HepG2 (cell line): ENCODE data around the gene TMEM14C. TPM values are rescaled to one million over a fixed set of nuclear protein-coding genes. Genes with fewer than 3 reads are reported as not detected.
A peak's percentile ranks its signal among the peaks of the same experiment; 100 is the strongest.
"Not testable (repeated sequence)": the region's sequence is repeated elsewhere in the genome, so short reads cannot be mapped to it uniquely, and the experiment has no call there.

ENCODE experiments used
- AKAP8 ChIP-seq: sonication (generic); formaldehyde crosslinking; IDR thresholded peaks from 2 replicates; pipeline ENCODE4 v1.5.1; 2020; ENCODE audit warnings: mild to moderate bottlenecking, missing genetic modification reagents
- ATF1 ChIP-seq: IDR thresholded peaks from 2 replicates; pipeline ENCODE4 v1.6.1; 2016; ENCODE audit warnings: mild to moderate bottlenecking, control low read depth
- BORCS8-MEF2B ChIP-seq: sonication (generic); formaldehyde crosslinking; IDR thresholded peaks from 2 replicates; pipeline ENCODE4 v1.8.0; 2022; ENCODE audit warnings: mild to moderate bottlenecking, missing genetic modification reagents
- CREB1 ChIP-seq, 2 experiments: fragments of 450-650 bp in 1 of 2; IDR thresholded peaks; 2 replicates each; pipeline ENCODE4 v1.6.1; 2016 to 2017; ENCODE audit warnings: control low read depth in 1 of 2, mild to moderate bottlenecking in 1 of 2, missing compliant biosample characterization in 1 of 2, missing genetic modification characterization in 1 of 2
- CREM ChIP-seq, 2 experiments: sonication (generic) in 1 of 2; formaldehyde crosslinking in 1 of 2; IDR thresholded peaks; 2 replicates each; pipeline versions ENCODE4 v1.4.0 to v1.6.1; 2016 to 2020; ENCODE audit warnings: antibody characterized with exemption in 1 of 2, mild to moderate bottlenecking in 1 of 2, missing genetic modification reagents in 1 of 2
- DNMT1 ChIP-seq: sonication (generic); formaldehyde crosslinking; IDR thresholded peaks from 2 replicates; pipeline ENCODE4 v1.5.1; 2020; ENCODE audit warnings: mild to moderate bottlenecking, missing genetic modification reagents
- FOXK2 ChIP-seq: fragments of 450-650 bp; IDR thresholded peaks from 2 replicates; pipeline ENCODE4 v1.6.1; 2016
- GTF2F1 ChIP-seq: fragments of 150-350 bp; IDR thresholded peaks from 2 replicates; pipeline ENCODE4 v1.6.1; 2014; ENCODE audit warnings: low read length
- GTF3A ChIP-seq: sonication (generic); formaldehyde crosslinking; conservative IDR thresholded peaks from 2 replicates; pipeline ENCODE4 v1.4.0; 2020; ENCODE audit warnings: mild to moderate bottlenecking, missing genetic modification reagents
- KDM4B ChIP-seq: sonication (generic); formaldehyde crosslinking; IDR thresholded peaks from 2 replicates; pipeline ENCODE4 v1.4.0; 2020; ENCODE audit warnings: missing genetic modification reagents
- MED13 ChIP-seq: sonication (generic); formaldehyde crosslinking; IDR thresholded peaks from 2 replicates; pipeline ENCODE4 v1.5.0; 2020; ENCODE audit warnings: missing genetic modification reagents
- MZF1 ChIP-seq: sonication (generic); formaldehyde crosslinking; IDR thresholded peaks from 2 replicates; pipeline ENCODE4 v1.8.1; 2023; ENCODE audit warnings: mild to moderate bottlenecking, missing genetic modification reagents, borderline replicate concordance
- POLR2A ChIP-seq, 2 experiments: IDR thresholded peaks; 2 replicates each; pipeline ENCODE4 v1.6.1; 2011; ENCODE audit warnings: low read depth in 2 of 2, low read length in 2 of 2, mild to moderate bottlenecking in 1 of 2, moderate library complexity in 1 of 2; ENCODE audit not compliant: insufficient read depth in 1 of 2
- TAF1 ChIP-seq: sonication (generic); formaldehyde crosslinking; IDR thresholded peaks from 2 replicates; pipeline ENCODE4 v1.4.0; 2020; ENCODE audit warnings: missing genetic modification reagents
- TBL1XR1 ChIP-seq: fragments of 150-350 bp; IDR thresholded peaks from 2 replicates; pipeline ENCODE4 v1.6.1; 2014; ENCODE audit warnings: borderline replicate concordance, low read length; ENCODE audit not compliant: partially characterized antibody
- ZNF589 ChIP-seq: sonication (generic); formaldehyde crosslinking; conservative IDR thresholded peaks from 2 replicates; pipeline ENCODE4 v1.8.0; 2022; ENCODE audit warnings: mild to moderate bottlenecking, moderate library complexity, missing genetic modification reagents
- polyA plus RNA-seq, 8 experiments: library from polyadenylated mRNA; depleted of rRNA in 3 of 8; stranded (reverse) in 7 of 8; unstranded in 1 of 8; fragments of >200 nt; fragmentation: Illumina TruSeq in 4 of 8; extraction: Trizol in 4 of 8; gene quantifications; 2 replicates each; pipeline versions ENCODE4 v1.2.1 to v1.2.3, GENCODE V29; 2011 to 2016; ENCODE audit warnings: low read depth in 4 of 8, missing spikeins in 1 of 8, mixed read lengths in 1 of 8; ENCODE audit not compliant: insufficient read depth in 1 of 8
- total RNA-seq, 5 experiments: library from RNA; depleted of rRNA; stranded (reverse); fragments of >200 nt; fragmentation: Illumina TruSeq; extraction: Trizol; gene quantifications; 2 replicates each; pipeline ENCODE4 v1.2.3, GENCODE V29; 2016; ENCODE audit warnings: low read depth in 1 of 5
- TF ChIP-seq, protein P1 (sequence below): sonication (generic); formaldehyde crosslinking; IDR thresholded peaks from 2 replicates; pipeline ENCODE4 v1.4.0; 2020; ENCODE audit warnings: missing genetic modification reagents
- TF ChIP-seq, protein P2 (sequence below): sonication (generic); formaldehyde crosslinking; IDR thresholded peaks from 2 replicates; pipeline ENCODE4 v1.4.0; 2020; ENCODE audit warnings: mild to moderate bottlenecking, missing genetic modification reagents
- TF ChIP-seq, protein P3 (sequence below): sonication (generic); formaldehyde crosslinking; IDR thresholded peaks from 2 replicates; pipeline ENCODE4 v1.8.0; 2022; ENCODE audit warnings: mild to moderate bottlenecking, missing genetic modification reagents
- TF ChIP-seq, protein P4 (sequence below): sonication (generic); formaldehyde crosslinking; IDR thresholded peaks from 2 replicates; pipeline ENCODE4 v1.8.1; 2023; ENCODE audit warnings: mild to moderate bottlenecking, missing genetic modification reagents, borderline replicate concordance

The TMEM14C gene
- total and polyA plus RNA-seq, 2 of the 13 experiments (the other 11 are each of a cell fraction or from before 2014, with no cell fraction given) = 184 TPM

DNA sequence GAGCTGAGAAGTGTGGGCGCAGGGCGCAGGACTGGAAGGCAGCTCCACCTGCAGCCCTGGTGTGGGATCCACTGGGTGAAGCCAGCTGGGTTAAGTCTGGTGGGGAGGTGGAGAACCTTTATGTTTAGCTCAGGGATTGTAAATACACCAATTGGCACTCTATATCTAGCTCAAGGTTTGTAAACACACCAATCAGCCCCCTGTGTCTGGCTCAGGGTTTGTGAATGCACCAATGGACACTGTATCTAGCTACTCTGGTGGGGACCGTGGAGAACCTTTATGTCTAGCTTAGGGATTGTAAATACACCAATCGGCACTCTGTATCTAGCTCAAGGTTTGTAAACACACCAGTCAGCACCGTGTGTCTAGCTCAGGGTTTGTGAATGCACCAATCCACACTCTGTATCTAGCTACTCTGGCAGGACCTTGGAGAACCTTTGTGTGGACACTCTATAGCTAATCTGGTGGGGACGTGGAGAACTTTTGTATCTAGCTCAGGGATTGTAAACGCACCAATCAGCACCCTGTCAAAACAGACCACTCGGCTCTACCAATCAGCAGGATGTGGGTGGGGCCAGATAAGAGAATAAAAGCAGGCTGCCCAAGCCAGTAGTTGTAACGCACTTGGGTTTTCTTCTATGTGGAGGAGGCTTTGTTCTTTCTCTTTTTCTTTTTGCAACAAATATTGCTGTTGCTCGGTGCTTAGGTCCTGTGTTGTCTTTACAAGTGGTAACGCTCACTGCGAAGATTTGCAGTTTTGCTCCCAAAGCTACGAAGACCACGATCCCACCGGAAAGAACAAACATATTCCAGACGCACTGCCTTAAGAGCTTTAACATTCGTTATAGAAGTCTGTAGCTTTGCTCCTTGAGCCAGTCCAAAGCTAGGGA, 1.7 kb upstream of the TMEM14C start (continued):
- TF ChIP-seq, protein P1, sequence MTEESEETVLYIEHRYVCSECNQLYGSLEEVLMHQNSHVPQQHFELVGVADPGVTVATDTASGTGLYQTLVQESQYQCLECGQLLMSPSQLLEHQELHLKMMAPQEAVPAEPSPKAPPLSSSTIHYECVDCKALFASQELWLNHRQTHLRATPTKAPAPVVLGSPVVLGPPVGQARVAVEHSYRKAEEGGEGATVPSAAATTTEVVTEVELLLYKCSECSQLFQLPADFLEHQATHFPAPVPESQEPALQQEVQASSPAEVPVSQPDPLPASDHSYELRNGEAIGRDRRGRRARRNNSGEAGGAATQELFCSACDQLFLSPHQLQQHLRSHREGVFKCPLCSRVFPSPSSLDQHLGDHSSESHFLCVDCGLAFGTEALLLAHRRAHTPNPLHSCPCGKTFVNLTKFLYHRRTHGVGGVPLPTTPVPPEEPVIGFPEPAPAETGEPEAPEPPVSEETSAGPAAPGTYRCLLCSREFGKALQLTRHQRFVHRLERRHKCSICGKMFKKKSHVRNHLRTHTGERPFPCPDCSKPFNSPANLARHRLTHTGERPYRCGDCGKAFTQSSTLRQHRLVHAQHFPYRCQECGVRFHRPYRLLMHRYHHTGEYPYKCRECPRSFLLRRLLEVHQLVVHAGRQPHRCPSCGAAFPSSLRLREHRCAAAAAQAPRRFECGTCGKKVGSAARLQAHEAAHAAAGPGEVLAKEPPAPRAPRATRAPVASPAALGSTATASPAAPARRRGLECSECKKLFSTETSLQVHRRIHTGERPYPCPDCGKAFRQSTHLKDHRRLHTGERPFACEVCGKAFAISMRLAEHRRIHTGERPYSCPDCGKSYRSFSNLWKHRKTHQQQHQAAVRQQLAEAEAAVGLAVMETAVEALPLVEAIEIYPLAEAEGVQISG = peak; percentile 51
- TF ChIP-seq FOXK2 (peak; percentile 49), AKAP8 (CRISPR knock-in tag) (peak; percentile 60; the same call in 1 of the 2 replicates), ATF1 (CRISPR knock-in tag) (peak; percentile 26; the same call in 1 of the 2 replicates), TBL1XR1 (peak; percentile 16), GTF2F1 (peak; percentile 99), BORCS8-MEF2B (CRISPR knock-in tag) (peak; percentile 76), GTF3A (CRISPR knock-in tag) (0 out of 2 replicates have a peak, but pooled peaks have one; percentile 24), MED13 (CRISPR knock-in tag) (peak; percentile 87; the same call in 1 of the 2 replicates), KDM4B (peak; percentile 20; the same call in 1 of the 2 replicates), CREB1 (IDR thresholded peaks at IDR 0.05) (peak; percentile 63), CREB1 (CRISPR knock-in tag; IDR thresholded peaks at IDR 0.05) (0 out of 2 replicates have a peak, but pooled peaks have one; percentile 42), TAF1 (CRISPR knock-in tag) (peak; percentile 61), DNMT1 (peak; percentile 74; the same call in 1 of the 2 replicates), ZNF589 (CRISPR knock-in tag) (peak; percentile 73), MZF1 (CRISPR knock-in tag) (0 out of 2 replicates have a peak, but pooled peaks have one; percentile 31), CREM (IDR thresholded peaks at IDR 0.05) (peak; percentile 78; the same call in 1 of the 2 replicates), POLR2A (IDR thresholded peaks at IDR 0.05; ENCODE audit: insufficient read depth in 1 of 2, low read depth in 2 of 2, low read length in 2 of 2) (peak; percentile 86 to 96)
- TF ChIP-seq, protein P2, sequence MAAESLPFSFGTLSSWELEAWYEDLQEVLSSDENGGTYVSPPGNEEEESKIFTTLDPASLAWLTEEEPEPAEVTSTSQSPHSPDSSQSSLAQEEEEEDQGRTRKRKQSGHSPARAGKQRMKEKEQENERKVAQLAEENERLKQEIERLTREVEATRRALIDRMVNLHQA (CRISPR knock-in tag) = 0 out of 2 replicates have a peak, but pooled peaks have one; percentile 69
- TF ChIP-seq, protein P3, sequence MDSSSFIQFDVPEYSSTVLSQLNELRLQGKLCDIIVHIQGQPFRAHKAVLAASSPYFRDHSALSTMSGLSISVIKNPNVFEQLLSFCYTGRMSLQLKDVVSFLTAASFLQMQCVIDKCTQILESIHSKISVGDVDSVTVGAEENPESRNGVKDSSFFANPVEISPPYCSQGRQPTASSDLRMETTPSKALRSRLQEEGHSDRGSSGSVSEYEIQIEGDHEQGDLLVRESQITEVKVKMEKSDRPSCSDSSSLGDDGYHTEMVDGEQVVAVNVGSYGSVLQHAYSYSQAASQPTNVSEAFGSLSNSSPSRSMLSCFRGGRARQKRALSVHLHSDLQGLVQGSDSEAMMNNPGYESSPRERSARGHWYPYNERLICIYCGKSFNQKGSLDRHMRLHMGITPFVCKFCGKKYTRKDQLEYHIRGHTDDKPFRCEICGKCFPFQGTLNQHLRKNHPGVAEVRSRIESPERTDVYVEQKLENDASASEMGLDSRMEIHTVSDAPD (CRISPR knock-in tag) = peak; percentile 34
- TF ChIP-seq, protein P4, sequence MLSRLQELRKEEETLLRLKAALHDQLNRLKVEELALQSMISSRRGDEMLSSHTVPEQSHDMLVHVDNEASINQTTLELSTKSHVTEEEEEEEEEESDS (CRISPR knock-in tag) = 0 out of 2 replicates have a peak, but pooled peaks have one; percentile 57
- TF ChIP-seq CREM (CRISPR knock-in tag; IDR thresholded peaks at IDR 0.05) = not testable (repeated sequence)
